ENCODE results near the gene XRCC5.
"Not testable (repeated sequence)": the region's sequence is repeated elsewhere in the genome, so short reads cannot be mapped to it uniquely, and the experiment has no call there.

- not testable (repeated sequence) for TF ChIP-seq POLR2A (IDR thresholded peaks at IDR 0.05; ENCODE audit: borderline replicate concordance, extremely low read depth, insufficient read depth, insufficient read length); FOSL1 (IDR thresholded peaks at IDR 0.05; ENCODE audit: low read depth); EZH2 (IDR thresholded peaks at IDR 0.05); SRF (IDR thresholded peaks at IDR 0.05; ENCODE audit: low read depth); REST (IDR thresholded peaks at IDR 0.05; ENCODE audit: low read depth); ZFX (IDR thresholded peaks at IDR 0.05); MAX (IDR thresholded peaks at IDR 0.05); TCF7L2 (IDR thresholded peaks at IDR 0.05; ENCODE audit: borderline replicate concordance, extremely low read depth, insufficient read depth, insufficient read length); SIN3A (IDR thresholded peaks at IDR 0.05; ENCODE audit: low read depth); ZBTB33 (IDR thresholded peaks at IDR 0.05; ENCODE audit: extremely low read depth, insufficient replicate concordance, low read length)
- TF ChIP-seq, protein P1, sequence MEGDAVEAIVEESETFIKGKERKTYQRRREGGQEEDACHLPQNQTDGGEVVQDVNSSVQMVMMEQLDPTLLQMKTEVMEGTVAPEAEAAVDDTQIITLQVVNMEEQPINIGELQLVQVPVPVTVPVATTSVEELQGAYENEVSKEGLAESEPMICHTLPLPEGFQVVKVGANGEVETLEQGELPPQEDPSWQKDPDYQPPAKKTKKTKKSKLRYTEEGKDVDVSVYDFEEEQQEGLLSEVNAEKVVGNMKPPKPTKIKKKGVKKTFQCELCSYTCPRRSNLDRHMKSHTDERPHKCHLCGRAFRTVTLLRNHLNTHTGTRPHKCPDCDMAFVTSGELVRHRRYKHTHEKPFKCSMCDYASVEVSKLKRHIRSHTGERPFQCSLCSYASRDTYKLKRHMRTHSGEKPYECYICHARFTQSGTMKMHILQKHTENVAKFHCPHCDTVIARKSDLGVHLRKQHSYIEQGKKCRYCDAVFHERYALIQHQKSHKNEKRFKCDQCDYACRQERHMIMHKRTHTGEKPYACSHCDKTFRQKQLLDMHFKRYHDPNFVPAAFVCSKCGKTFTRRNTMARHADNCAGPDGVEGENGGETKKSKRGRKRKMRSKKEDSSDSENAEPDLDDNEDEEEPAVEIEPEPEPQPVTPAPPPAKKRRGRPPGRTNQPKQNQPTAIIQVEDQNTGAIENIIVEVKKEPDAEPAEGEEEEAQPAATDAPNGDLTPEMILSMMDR (IDR thresholded peaks at IDR 0.05 in 2 of 3, conservative IDR thresholded peaks at IDR 0.05 in 1 of 3; ENCODE audit: borderline replicate concordance in 1 of 3, insufficient read depth in 1 of 3, low read depth in 2 of 3, low read length in 2 of 3), result not testable (repeated sequence)
- TF ChIP-seq, protein P2, sequence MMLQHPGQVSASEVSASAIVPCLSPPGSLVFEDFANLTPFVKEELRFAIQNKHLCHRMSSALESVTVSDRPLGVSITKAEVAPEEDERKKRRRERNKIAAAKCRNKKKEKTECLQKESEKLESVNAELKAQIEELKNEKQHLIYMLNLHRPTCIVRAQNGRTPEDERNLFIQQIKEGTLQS (IDR thresholded peaks at IDR 0.05), result not testable (repeated sequence)
Observed at GRCh38 chr2:216141516-216141915, 32.4 kb downstream of the XRCC5 start.

All from HCT116 (cell line).